HepG2 (cell line): Measurements from ENCODE around the gene ABHD13. TPM values are rescaled to one million over a fixed set of nuclear protein-coding genes. Genes with fewer than 3 reads are reported as not detected.

Experiments
- ATAC-seq: fragments of 200-7000 bp; cut with Tn5 transposase; 3 replicates; pipeline ENCODE4 v1.9.1; 2020; ENCODE audit warnings: mild to moderate bottlenecking, moderate library complexity
- BruUV-seq: library from RNA; stranded (reverse); fragments of 400-500 nt; replicated peaks from 2 replicates; lab custom pipeline; 2021; lab: Mats Ljungman, UMichigan
- CTCF ChIA-PET: fragments of 300-600 bp; formaldehyde crosslinking; extraction: SDS; loops from one replicate; lab custom pipeline; 2021; ENCODE audit warnings: low total read pairs, inconsistent platforms, low intra/inter-chr PET ratio; lab: Yijun Ruan, JAX
- POLR2A ChIA-PET: fragments of 350-600 bp; sonication (Branson Sonifier 250); formaldehyde crosslinking; loops from one replicate; lab custom pipeline; 2020; ENCODE audit warnings: antibody characterized with exemption, inconsistent platforms; lab: Yijun Ruan, JAX
- DNase-seq: peaks from one replicate; pipeline ENCODE4 v3.0.0-alpha.2; 2015; ENCODE audit warnings: low spot score
- FAIRE-seq: peaks from 3 replicates; lab custom pipeline; 2011; peaks lifted over from hg19 to GRCh38; lab: Jason Lieb, UNC
- H2AFZ ChIP-seq: one replicate; pipeline ENCODE4 v1.6.1; 2011; ENCODE audit warnings: low read length, inconsistent platforms
- H3K27ac ChIP-seq: fragments of 300-600 bp; 3 replicates; pipeline ENCODE4 v1.8.0; 2011; ENCODE audit warnings: mixed run types, mild to moderate bottlenecking, mixed read lengths, low read length, inconsistent platforms; ENCODE audit not compliant: insufficient read depth; ENCODE audit errors: extremely low read length
- H3K27me3 ChIP-seq, 2 experiments: fragments of 200-600 bp in 1 of 2; 2 replicates in 1 of 2; 3 replicates in 1 of 2; pipeline versions ENCODE4 v1.6.0 to v1.8.0; 2011; ENCODE audit warnings: low read length in 2 of 2, mild to moderate bottlenecking in 2 of 2, moderate library complexity in 2 of 2, inconsistent platforms in 1 of 2; ENCODE audit not compliant: insufficient read depth in 2 of 2, control insufficient read depth in 1 of 2
- H3K36me3 ChIP-seq, 2 experiments: fragments of 200-600 bp in 1 of 2; replicated peaks in 1 of 2; 2 replicates in 1 of 2; 3 replicates in 1 of 2; pipeline versions ENCODE4 v1.5.1 to v1.8.0; 2011; ENCODE audit warnings: low read length in 2 of 2, inconsistent platforms in 1 of 2; ENCODE audit not compliant: insufficient read depth in 2 of 2, control insufficient read depth in 1 of 2
- H3K4me1 ChIP-seq: 2 replicates; pipeline ENCODE4 v1.5.1; 2012; ENCODE audit warnings: low read length, inconsistent platforms; ENCODE audit not compliant: insufficient read depth
- H3K4me2 ChIP-seq: 2 replicates; pipeline ENCODE4 v1.6.0; 2011; ENCODE audit warnings: low read depth, low read length, inconsistent platforms
- H3K4me3 ChIP-seq, 3 experiments: fragments of 200-600 bp in 1 of 3; sonication (generic), shearing (Covaris generic) in 1 of 3; replicated peaks in 1 of 3; 2 replicates each; pipeline ENCODE4 v1.5.1; 2011 to 2016; ENCODE audit warnings: low read length in 3 of 3, inconsistent platforms in 2 of 3, low read depth in 2 of 3, mild to moderate bottlenecking in 2 of 3, control low read depth in 1 of 3, mixed read lengths in 1 of 3; ENCODE audit not compliant: insufficient read depth in 1 of 3
- H3K79me2 ChIP-seq: one replicate; pipeline ENCODE4 v1.6.1; 2011; ENCODE audit warnings: low read length, inconsistent platforms; ENCODE audit not compliant: insufficient read depth
- H3K9ac ChIP-seq: 2 replicates; pipeline ENCODE4 v1.6.0; 2011; ENCODE audit warnings: mild to moderate bottlenecking, low read depth, low read length, inconsistent platforms; ENCODE audit not compliant: insufficient read depth
- H3K9me3 ChIP-seq: 2 replicates; pipeline ENCODE4 v1.5.1; 2012; ENCODE audit warnings: mild to moderate bottlenecking, low read length
- H4K20me1 ChIP-seq: 2 replicates; pipeline ENCODE4 v1.6.0; 2011; ENCODE audit warnings: inconsistent platforms, mild to moderate bottlenecking, low read length, moderate library complexity; ENCODE audit not compliant: insufficient read depth
- CTCF ChIP-seq: sonication (generic); formaldehyde crosslinking; IDR thresholded peaks from 2 replicates; pipeline ENCODE4 v1.5.0; 2020; ENCODE audit warnings: mild to moderate bottlenecking, missing genetic modification reagents, moderate library complexity
- HNF4G ChIP-seq, 2 experiments: sonication (generic) in 1 of 2; formaldehyde crosslinking in 1 of 2; IDR thresholded peaks; 2 replicates each; pipeline versions ENCODE4 v1.4.0 to v1.6.1; 2011 to 2020; ENCODE audit warnings: borderline replicate concordance in 2 of 2, low read depth in 2 of 2, mild to moderate bottlenecking in 2 of 2, low read length in 1 of 2, missing genetic modification reagents in 1 of 2, moderate library complexity in 1 of 2
- SIN3A ChIP-seq: IDR thresholded peaks from 2 replicates; pipeline ENCODE4 v1.6.1; 2011; ENCODE audit warnings: low read depth, mild to moderate bottlenecking, control low read depth, low read length, borderline replicate concordance
- TBP ChIP-seq: sonication (generic); formaldehyde crosslinking; IDR thresholded peaks from 2 replicates; pipeline ENCODE4 v1.5.0; 2020; ENCODE audit warnings: missing genetic modification reagents
- UBTF ChIP-seq: sonication (generic); formaldehyde crosslinking; IDR thresholded peaks from 2 replicates; pipeline ENCODE4 v1.4.0; 2020; ENCODE audit warnings: mild to moderate bottlenecking, missing genetic modification reagents
- ZBTB46 ChIP-seq: sonication (generic); formaldehyde crosslinking; IDR thresholded peaks from 2 replicates; pipeline ENCODE4 v1.4.0; 2020; ENCODE audit warnings: mild to moderate bottlenecking, missing genetic modification reagents, borderline replicate concordance
- ZNF260 ChIP-seq: sonication (generic); formaldehyde crosslinking; IDR thresholded peaks from 2 replicates; pipeline ENCODE4 v1.4.0; 2020; ENCODE audit warnings: missing genetic modification reagents, low read depth, mild to moderate bottlenecking, borderline replicate concordance
- ZNF530 ChIP-seq: sonication (generic); formaldehyde crosslinking; IDR thresholded peaks from 2 replicates; pipeline ENCODE4 v1.5.0; 2020; ENCODE audit warnings: low read depth, mild to moderate bottlenecking, missing genetic modification reagents
- ZNF543 ChIP-seq: sonication (generic); formaldehyde crosslinking; IDR thresholded peaks from 2 replicates; pipeline ENCODE4 v1.4.0; 2020; ENCODE audit warnings: mild to moderate bottlenecking, missing genetic modification reagents
- WGBS: methylation state at CpG from one replicate; pipeline ENCODE4 v1.1.6; 2017; ENCODE audit warnings: low lambda C conversion rate; 5-methylcytosine and 5-hydroxymethylcytosine counted together
- in situ Hi-C: cut with HindIII; loops from 2 replicates; pipeline ENCODE4 v1.10.0; 2017; ENCODE audit warnings: low pct_unique_long_range_greater_than_20kb; ENCODE audit not compliant: extremely low pct_ligation_motif_present
- intact Hi-C: fragments of 100-400 bp; cut with micrococcal nuclease; formaldehyde crosslinking; loops from one replicate; pipeline ENCODE4 v1.10.0; 2022; ENCODE audit not compliant: unreplicated experiment
- polyA plus RNA-seq, 8 experiments: library from polyadenylated mRNA; depleted of rRNA in 3 of 8; stranded (reverse) in 7 of 8; unstranded in 1 of 8; fragments of >200 nt; fragmentation: Illumina TruSeq in 4 of 8; extraction: Trizol in 4 of 8; gene quantifications; 2 replicates each; pipeline versions ENCODE4 v1.2.1 to v1.2.3, GENCODE V29; 2011 to 2016; ENCODE audit warnings: low read depth in 4 of 8, missing spikeins in 1 of 8, mixed read lengths in 1 of 8; ENCODE audit not compliant: insufficient read depth in 1 of 8
- total RNA-seq, 5 experiments: library from RNA; depleted of rRNA; stranded (reverse); fragments of >200 nt; fragmentation: Illumina TruSeq; extraction: Trizol; gene quantifications; 2 replicates each; pipeline ENCODE4 v1.2.3, GENCODE V29; 2016; ENCODE audit warnings: low read depth in 1 of 5

ABHD13 gene
- total and polyA plus RNA-seq, 2 of the 13 experiments (the other 11 are each of a cell fraction or from before 2014, with no cell fraction given), result 4.3 to 6.2 TPM

DNA sequence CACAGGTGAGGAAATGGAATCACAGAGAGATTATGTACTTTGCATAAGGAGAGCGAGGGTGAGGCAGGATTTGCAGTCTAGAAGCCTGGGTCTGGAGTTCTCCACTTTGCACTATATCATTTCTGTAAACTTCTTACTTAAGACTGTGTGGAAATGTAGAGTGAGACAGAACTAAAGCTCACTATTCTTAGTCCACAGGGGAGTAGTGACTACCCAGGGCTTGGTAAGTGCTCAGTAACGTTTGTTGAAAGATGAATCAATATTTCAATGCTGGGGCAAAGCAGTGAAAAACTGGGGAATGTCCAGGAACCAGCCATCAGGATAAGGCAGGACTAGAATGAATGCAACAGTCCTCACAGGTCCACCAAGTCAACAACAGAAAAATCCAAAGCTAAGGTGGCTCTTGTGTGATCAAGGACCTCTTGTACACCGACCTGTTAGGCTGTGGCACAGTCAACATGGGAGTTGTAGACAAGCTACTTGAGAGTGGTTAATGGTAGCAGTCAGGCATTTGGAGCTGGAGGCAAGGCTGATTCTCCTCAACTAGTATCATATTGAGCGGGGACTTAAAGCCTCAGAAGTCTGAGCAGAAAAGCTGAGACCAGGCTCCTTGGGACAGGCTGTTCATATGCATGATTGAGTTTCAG lies 50.4 kb downstream of the ABHD13 start:
- CTCF ChIA-PET, result no interaction called here
- ATAC-seq (no peak), DNase-seq (no peak)
- Histone ChIP-seq H3K4me3 (no peak overlapping the region), H2AFZ (no peak overlapping the region), H4K20me1 (no peaks in the 10 kb centered on the region)
- WGBS, result 40% methylated on average over 4 of the region's 4 CpGs
- BruUV-seq, result no TSS peak
- no peak for TF ChIP-seq TBP (CRISPR knock-in tag)
- no peak for TF ChIP-seq ZNF530 (CRISPR knock-in tag)
- no peak for TF ChIP-seq ZBTB46 (CRISPR knock-in tag)
- TF ChIP-seq, all 625 proteins: peak for 0
- no peaks in the 10 kb centered on the region for H3K27me3 ChIP-seq
- H3K9me3 ChIP-seq, result no peaks in the 10 kb centered on the region
- no peak overlapping the region for H3K9ac ChIP-seq
- in situ Hi-C loops (no loop called here), intact Hi-C loops (no loop called here)
- no peak for FAIRE-seq
- H3K79me2 ChIP-seq, result no peaks in the 10 kb centered on the region
- no peaks in the 10 kb centered on the region for H3K36me3 ChIP-seq
- no peak overlapping the region for H3K4me2 ChIP-seq
- no peak overlapping the region for H3K27ac ChIP-seq
- H3K4me1 ChIP-seq, result peaks cover 12% of the 10 kb centered on the region; the same call in 1 of the 2 replicates
- POLR2A ChIA-PET, result no interaction called here

- intact Hi-C loops (no loop called here), in situ Hi-C loops (no loop called here)
- ChIA-PET CTCF (no interaction called here), POLR2A (no interaction called here)
- peaks cover 12% of the 10 kb centered on the region; the same call in 1 of the 2 replicates for H3K4me1 ChIP-seq
- DNase-seq (peak; percentile 7), ATAC-seq (peak; percentile 100), FAIRE-seq (no peak)
- no peak within 1 kb of the TSS; the same call in 1 of the 2 replicates for H3K9ac ChIP-seq
- H3K27ac ChIP-seq, result no peak within 1 kb of the TSS
- no peaks in the 10 kb centered on the region for H4K20me1 ChIP-seq
- no peaks in the 10 kb centered on the region for H3K79me2 ChIP-seq
- no peaks in the 10 kb centered on the region for H3K36me3 ChIP-seq
- 6% methylated on average over 12 of the region's 16 CpGs for WGBS
- peak within 1 kb of the TSS; percentile 0 to 56 (median 25); a peak in 4 of 6 replicates for H3K4me3 ChIP-seq
- no peak within 1 kb of the TSS for H2AFZ ChIP-seq
- no peaks in the 10 kb centered on the region for H3K9me3 ChIP-seq
- no TSS peak for BruUV-seq
- H3K27me3 ChIP-seq, result no peaks in the 10 kb centered on the region
- H3K4me2 ChIP-seq, result peak within 1 kb of the TSS; percentile 75
- TF ChIP-seq SIN3A (no peak), CTCF (CRISPR knock-in tag) (peak; percentile 50), ZNF543 (no peak), ZNF260 (no peak), UBTF (CRISPR knock-in tag) (peak; percentile 47; the same call in 1 of the 2 replicates), HNF4G (IDR thresholded peaks at IDR 0.05; ENCODE audit: borderline replicate concordance, low read depth, low read length) (no peak), HNF4G (CRISPR knock-in tag; IDR thresholded peaks at IDR 0.05; ENCODE audit: borderline replicate concordance, low read depth) (no peak)
These were observed 51.6 kb downstream of the ABHD13 start, which contains the start of gene TNFSF13B for GRCh38 chr13:108269601-108270328. TNFSF13B (plus strand) TSS chr13:108269718; CDS start chr13:108269896, 178 bp downstream.
